HG02610 (cell line): ENCODE data around the gene IL17RB.

ENCODE experiments used
- ATAC-seq: cut with Tn5 transposase; IDR thresholded peaks from one replicate; pipeline ENCODE4 v1.9.1; 2021; ENCODE audit warnings: mild to moderate bottlenecking, moderate library complexity; ENCODE audit not compliant: unreplicated experiment

The IL17RB gene

DNA sequence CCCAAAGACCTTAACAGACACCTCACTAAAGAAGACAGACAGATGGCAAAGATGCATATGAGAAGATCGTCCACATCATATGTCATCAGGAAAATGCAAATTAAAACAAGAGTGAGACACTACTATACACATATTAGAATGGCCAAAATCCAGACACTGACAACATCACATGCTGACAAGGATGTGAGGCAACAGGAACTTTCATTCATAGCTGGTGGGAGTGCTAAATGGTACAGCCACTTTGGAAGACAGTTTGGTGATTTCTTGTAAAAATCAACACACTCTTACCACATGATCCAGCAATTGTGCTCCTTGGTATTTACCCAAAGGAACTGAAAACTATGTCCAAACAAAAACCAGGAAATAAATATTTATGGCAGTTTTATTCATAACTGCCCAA, 17.8 kb upstream of the IL17RB start:
- ATAC-seq, result no peak

DNA sequence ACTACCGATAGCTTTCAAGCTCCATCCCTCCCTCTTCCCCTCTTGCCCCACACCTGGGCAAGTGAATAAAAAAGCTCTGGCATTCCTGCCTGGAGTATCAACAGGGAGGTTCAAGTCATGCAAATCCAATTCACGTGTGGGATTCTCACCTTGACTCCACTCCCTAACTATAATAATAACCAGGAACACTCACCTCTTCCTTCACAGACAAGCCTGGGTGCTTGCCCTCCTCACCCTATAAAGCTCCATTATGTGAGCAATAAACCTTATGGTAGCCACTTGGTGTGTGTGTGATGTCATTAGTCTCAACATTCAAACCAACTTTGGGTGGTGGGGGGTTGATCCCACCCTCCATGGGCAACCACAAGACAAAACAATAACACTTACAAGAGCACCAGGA, 16.8 kb upstream of the IL17RB start:
- no peak for ATAC-seq

- ATAC-seq, result no peak
Measured at GRCh38 chr3:53830944-53831343, 15.4 kb upstream of the IL17RB start.

GRCh38 chr3:53833053-53833645, 13.2 kb upstream of the IL17RB start:
- no peak for ATAC-seq

GRCh38 chr3:53833700-53834099, 12.7 kb upstream of the IL17RB start:
- ATAC-seq, result no peak

GRCh38 chr3:53834429-53835095, 11.8 kb upstream of the IL17RB start:
- ATAC-seq, result no peak

DNA sequence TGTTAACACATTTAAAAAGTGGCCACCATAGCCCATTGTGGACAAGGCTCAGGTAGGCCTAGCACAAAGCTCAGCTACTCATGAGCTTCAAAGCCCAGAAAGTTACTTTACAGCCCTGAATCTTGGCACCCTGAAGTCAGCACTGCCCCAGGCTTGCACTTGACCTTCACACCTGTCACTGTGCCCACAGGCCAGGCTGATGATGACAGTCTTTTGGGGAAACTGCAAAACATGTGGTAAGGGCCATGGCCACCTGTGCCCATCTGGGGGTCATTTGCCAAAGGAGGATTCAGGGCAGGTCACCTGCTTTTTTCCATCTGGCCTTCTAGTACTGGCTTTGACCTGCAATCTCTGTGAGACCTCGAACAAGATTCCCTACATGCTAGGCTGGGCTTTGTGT, 11.1 kb upstream of the IL17RB start:
- no peak for ATAC-seq

- ATAC-seq, result no peak
Measured at GRCh38 chr3:53836084-53836872, 10.1 kb upstream of the IL17RB start.

GRCh38 chr3:53837331-53837730, 9.0 kb upstream of the IL17RB start:
- ATAC-seq, result no peak

- ATAC-seq, result no peak
Measured at GRCh38 chr3:53841296-53841695, 5.1 kb upstream of the IL17RB start.

- ATAC-seq, result no peak
Measured at GRCh38 chr3:53842436-53843194, 3.8 kb upstream of the IL17RB start.

GRCh38 chr3:53843195-53844177, 2.9 kb upstream of the IL17RB start:
- ATAC-seq, result peak; percentile 34

DNA sequence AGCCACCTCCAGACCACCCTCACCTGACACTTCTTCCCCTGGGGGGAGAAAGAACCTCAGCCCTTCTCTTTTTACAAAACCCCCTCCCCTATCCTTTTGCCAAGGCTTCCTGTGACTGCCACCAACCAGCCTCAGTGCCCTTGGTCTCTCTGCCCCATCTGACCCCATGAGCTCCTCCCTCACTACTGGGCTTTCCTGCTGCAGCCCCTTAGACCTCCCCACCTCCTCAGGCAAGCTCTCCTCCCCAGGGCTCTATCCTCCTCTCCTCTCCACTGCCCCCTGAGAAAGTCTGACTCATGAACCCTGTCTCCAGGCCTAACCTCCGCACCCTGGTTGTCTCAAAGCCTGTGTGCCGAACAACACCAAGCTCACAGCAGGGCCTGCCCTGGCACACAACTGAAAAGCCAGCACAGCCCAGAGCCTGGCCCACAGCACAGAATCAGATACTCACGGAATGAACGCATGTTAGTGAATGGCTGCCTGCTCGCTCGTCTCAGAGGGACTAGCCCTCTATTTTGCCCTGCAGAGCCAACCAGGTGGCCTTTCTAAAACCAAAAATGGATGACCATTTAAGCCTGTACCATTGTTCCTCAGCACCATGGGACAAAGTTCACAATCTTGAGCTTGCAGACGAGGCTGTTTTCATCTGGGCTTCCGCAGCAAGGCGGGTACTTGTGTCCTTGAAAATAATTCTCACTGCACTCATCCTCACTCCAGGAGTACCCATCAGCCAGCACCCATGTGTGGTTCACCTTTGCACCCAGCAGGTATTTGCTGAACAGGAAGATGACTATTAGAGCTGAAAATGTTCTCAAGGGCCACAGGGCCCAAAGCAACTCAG, 1.9 kb upstream of the IL17RB start:
- ATAC-seq, result no peak

GRCh38 chr3:53845103-53845880, 1.1 kb upstream of the IL17RB start:
- no peak for ATAC-seq

DNA sequence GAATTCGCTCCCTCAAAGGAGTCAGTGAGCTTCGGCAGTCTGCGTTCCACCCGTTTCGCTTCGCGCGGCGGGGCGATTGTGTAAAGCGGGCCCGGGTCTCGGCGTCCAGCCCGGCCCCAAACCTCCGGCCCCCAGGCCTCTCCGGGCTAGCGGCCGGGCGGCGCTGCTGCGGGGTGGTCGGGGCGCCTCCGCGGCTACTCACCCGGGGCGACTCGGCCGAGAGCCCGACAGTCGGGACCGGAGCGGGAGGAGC, 561 bp upstream of the IL17RB start:
- no peak for ATAC-seq

DNA sequence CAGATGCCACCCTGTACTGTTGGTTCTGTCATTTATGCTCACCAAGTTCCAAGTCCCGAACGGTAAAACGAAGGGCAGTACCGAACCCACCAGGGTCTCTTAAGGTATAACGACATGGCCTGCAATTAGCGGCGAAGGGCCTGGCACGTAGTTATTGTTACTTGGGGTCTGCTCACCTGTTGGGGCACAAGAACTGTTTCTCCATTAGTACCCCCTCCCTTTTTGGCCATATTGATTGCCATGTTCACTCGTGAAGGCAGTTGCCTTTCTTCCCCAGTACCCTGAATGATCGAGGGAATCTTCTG, 435 bp downstream of the IL17RB start:
- ATAC-seq, result no peak

DNA sequence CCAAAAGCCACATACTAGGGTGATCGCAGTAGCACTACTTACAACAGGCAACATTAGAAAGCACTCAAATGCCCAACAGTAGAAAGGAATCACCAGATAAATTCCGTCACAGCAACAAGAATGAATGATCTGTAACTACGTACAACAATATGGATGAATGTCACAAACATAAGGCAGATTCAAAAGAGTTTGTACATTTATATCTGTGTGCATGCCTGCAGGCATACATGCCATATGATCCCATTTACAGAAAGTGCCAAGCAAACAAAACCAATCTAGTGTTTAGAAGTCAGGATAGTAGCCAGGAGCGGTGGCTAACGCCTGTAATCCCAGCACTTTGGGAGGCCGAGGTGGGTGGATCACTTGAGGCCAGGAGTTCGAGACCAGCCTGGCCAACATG, 3.5 kb downstream of the IL17RB start:
- ATAC-seq, result no peak

GRCh38 chr3:53850895-53851294, 4.5 kb downstream of the IL17RB start:
- no peak for ATAC-seq

GRCh38 chr3:53856964-53857363, 10.6 kb downstream of the IL17RB start:
- no peak for ATAC-seq
